ENCODE measurements around the gene CYP4B1. TPM values are rescaled to one million over a fixed set of nuclear protein-coding genes. Genes with fewer than 3 reads are reported as not detected.

The CYP4B1 gene
- total and polyA plus RNA-seq, 2 donors (not counting 1 experiment from before 2014, with no cell fraction given): not detected

- Histone ChIP-seq H3K4me2 (ENCODE audit: extremely low read depth, insufficient read depth, low read length) (no peak overlapping the region), H2AFZ (ENCODE audit: low read length) (no peak overlapping the region), H3K4me3 (replicated peaks in 1 of 4; ENCODE audit: control extremely low read depth in 1 of 4, insufficient read depth in 1 of 4, low read depth in 3 of 4, low read length in 4 of 4) (no peak overlapping the region), H3K9me3 (ENCODE audit: control insufficient read depth, insufficient read depth, low read depth, low read length) (no peaks in the 10 kb centered on the region), H3K36me3 (ENCODE audit: control insufficient read depth, insufficient read depth, low read length) (no peaks in the 10 kb centered on the region), H3K27ac (ENCODE audit: insufficient read depth, low read length) (no peak overlapping the region), H3K79me2 (ENCODE audit: control insufficient read depth, insufficient read depth, low read length) (no peaks in the 10 kb centered on the region), H3K9ac (ENCODE audit: insufficient read depth, low read length) (no peak overlapping the region), H4K20me1 (ENCODE audit: control insufficient read depth, extremely low read depth, insufficient read depth, low read length) (no peaks in the 10 kb centered on the region), H3K27me3 (ENCODE audit: control insufficient read depth, insufficient read depth, low read length) (no peaks in the 10 kb centered on the region), H3K4me1 (ENCODE audit: control insufficient read depth, extremely low read depth, insufficient read depth, low read length) (no peaks in the 10 kb centered on the region)
- TF ChIP-seq EZH2 (IDR thresholded peaks at IDR 0.05; ENCODE audit: low read length, missing control alignments): no peak
- TF ChIP-seq, protein P1, sequence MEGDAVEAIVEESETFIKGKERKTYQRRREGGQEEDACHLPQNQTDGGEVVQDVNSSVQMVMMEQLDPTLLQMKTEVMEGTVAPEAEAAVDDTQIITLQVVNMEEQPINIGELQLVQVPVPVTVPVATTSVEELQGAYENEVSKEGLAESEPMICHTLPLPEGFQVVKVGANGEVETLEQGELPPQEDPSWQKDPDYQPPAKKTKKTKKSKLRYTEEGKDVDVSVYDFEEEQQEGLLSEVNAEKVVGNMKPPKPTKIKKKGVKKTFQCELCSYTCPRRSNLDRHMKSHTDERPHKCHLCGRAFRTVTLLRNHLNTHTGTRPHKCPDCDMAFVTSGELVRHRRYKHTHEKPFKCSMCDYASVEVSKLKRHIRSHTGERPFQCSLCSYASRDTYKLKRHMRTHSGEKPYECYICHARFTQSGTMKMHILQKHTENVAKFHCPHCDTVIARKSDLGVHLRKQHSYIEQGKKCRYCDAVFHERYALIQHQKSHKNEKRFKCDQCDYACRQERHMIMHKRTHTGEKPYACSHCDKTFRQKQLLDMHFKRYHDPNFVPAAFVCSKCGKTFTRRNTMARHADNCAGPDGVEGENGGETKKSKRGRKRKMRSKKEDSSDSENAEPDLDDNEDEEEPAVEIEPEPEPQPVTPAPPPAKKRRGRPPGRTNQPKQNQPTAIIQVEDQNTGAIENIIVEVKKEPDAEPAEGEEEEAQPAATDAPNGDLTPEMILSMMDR (conservative IDR thresholded peaks at IDR 0.05 in 1 of 2, IDR thresholded peaks at IDR 0.05 in 1 of 2; ENCODE audit: low read depth in 1 of 2, low read length in 2 of 2): no peak
- no peak for DNase-seq (ENCODE audit: low read depth in 2 of 2)
Measured at GRCh38 chr1:46768445-46768844, 30.4 kb upstream of the CYP4B1 start.

DNA sequence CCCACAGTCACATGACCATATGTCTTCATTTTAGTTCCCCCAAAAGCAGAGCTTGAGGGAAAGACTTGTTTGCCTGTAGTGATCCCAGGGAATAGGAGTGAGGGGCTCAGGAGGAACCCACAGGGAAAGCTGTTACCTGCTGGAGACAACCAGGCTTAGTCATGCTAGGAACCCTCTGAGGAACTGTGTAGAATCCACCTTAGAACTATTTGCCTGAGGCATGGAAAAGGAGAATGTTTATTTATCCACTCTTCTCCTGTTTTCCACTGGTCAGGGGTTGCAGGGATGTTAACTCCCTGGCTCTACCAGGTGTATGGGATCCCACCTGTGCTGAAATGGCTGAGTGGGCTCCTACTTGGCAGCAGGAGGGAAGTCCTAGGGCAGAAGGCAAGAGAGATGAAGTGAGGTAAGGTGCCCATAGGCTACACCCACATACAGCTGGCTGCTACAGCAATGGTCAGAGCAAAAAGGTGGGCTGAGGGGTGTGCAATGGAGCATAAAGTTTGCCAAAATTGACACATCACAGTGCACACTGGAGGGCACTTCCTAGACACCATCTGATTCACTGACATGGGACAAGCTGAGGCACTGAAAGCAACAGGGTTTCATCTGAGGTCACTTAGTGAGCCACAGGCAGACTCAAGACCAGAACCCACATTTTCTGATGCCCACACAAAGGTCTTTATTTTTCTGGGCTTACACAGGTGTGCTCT lies 29.7 kb upstream of the CYP4B1 start:
- Histone ChIP-seq H3K9me3 (ENCODE audit: control insufficient read depth, insufficient read depth, low read depth, low read length) (no peaks in the 10 kb centered on the region), H3K27ac (ENCODE audit: insufficient read depth, low read length) (no peak overlapping the region), H2AFZ (ENCODE audit: low read length) (no peak overlapping the region), H3K4me1 (ENCODE audit: control insufficient read depth, extremely low read depth, insufficient read depth, low read length) (no peaks in the 10 kb centered on the region), H3K79me2 (ENCODE audit: control insufficient read depth, insufficient read depth, low read length) (no peaks in the 10 kb centered on the region), H3K36me3 (ENCODE audit: control insufficient read depth, insufficient read depth, low read length) (no peaks in the 10 kb centered on the region), H4K20me1 (ENCODE audit: control insufficient read depth, extremely low read depth, insufficient read depth, low read length) (no peaks in the 10 kb centered on the region), H3K27me3 (ENCODE audit: control insufficient read depth, insufficient read depth, low read length) (no peaks in the 10 kb centered on the region), H3K9ac (ENCODE audit: insufficient read depth, low read length) (no peak overlapping the region), H3K4me2 (ENCODE audit: extremely low read depth, insufficient read depth, low read length) (no peak overlapping the region), H3K4me3 (replicated peaks in 1 of 4; ENCODE audit: control extremely low read depth in 1 of 4, insufficient read depth in 1 of 4, low read depth in 3 of 4, low read length in 4 of 4) (no peak overlapping the region)
- no peak for TF ChIP-seq EZH2 (IDR thresholded peaks at IDR 0.05; ENCODE audit: low read length, missing control alignments)
- TF ChIP-seq, protein P1 (conservative IDR thresholded peaks at IDR 0.05 in 1 of 2, IDR thresholded peaks at IDR 0.05 in 1 of 2; ENCODE audit: low read depth in 1 of 2, low read length in 2 of 2): no peak
- DNase-seq (ENCODE audit: low read depth in 2 of 2): no peak

DNA sequence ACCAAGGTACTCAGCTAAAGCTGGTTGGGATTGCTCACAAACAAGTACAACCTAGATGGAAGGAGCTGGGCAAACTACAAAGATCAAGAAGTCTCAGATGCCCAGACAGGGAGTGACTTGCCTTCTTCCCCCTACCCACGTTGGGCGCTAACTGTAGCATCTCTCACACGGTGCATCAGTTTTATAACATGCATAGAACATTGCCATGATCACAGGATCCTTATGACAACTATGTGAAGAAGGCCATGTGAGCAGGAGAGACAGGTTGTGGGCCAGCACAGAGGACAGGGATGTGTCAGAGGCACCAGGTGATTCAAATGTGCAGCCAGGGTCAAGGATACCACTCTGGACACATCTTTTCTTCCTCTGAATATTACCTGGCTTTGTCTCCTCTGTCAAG lies 28.3 kb upstream of the CYP4B1 start:
- H3K36me3 ChIP-seq (ENCODE audit: control insufficient read depth, insufficient read depth, low read length): no peaks in the 10 kb centered on the region
- TF ChIP-seq EZH2 (IDR thresholded peaks at IDR 0.05; ENCODE audit: low read length, missing control alignments): no peak
- TF ChIP-seq, protein P1 (conservative IDR thresholded peaks at IDR 0.05 in 1 of 2, IDR thresholded peaks at IDR 0.05 in 1 of 2; ENCODE audit: low read depth in 1 of 2, low read length in 2 of 2): no peak
- H3K9ac ChIP-seq (ENCODE audit: insufficient read depth, low read length): no peak overlapping the region
- no peaks in the 10 kb centered on the region for H4K20me1 ChIP-seq (ENCODE audit: control insufficient read depth, extremely low read depth, insufficient read depth, low read length)
- no peaks in the 10 kb centered on the region for H3K4me1 ChIP-seq (ENCODE audit: control insufficient read depth, extremely low read depth, insufficient read depth, low read length)
- DNase-seq (ENCODE audit: low read depth in 2 of 2): peak in 1 of 2 donors; percentile 0
- no peak overlapping the region for H3K4me3 ChIP-seq (replicated peaks in 1 of 4; ENCODE audit: control extremely low read depth in 1 of 4, insufficient read depth in 1 of 4, low read depth in 3 of 4, low read length in 4 of 4)
- H3K4me2 ChIP-seq (ENCODE audit: extremely low read depth, insufficient read depth, low read length): no peak overlapping the region
- no peaks in the 10 kb centered on the region for H3K27me3 ChIP-seq (ENCODE audit: control insufficient read depth, insufficient read depth, low read length)
- no peak overlapping the region for H2AFZ ChIP-seq (ENCODE audit: low read length)
- no peak overlapping the region for H3K27ac ChIP-seq (ENCODE audit: insufficient read depth, low read length)
- H3K9me3 ChIP-seq (ENCODE audit: control insufficient read depth, insufficient read depth, low read depth, low read length): no peaks in the 10 kb centered on the region
- H3K79me2 ChIP-seq (ENCODE audit: control insufficient read depth, insufficient read depth, low read length): no peaks in the 10 kb centered on the region
